Mammary epithelial cell (primary cell): ENCODE results near the gene E2F2.

ENCODE experiments used
- CTCF ChIP-seq, 2 donors: IDR thresholded peaks in 1 of 2; conservative IDR thresholded peaks in 1 of 2; 2 replicates each; pipeline ENCODE4 v1.5.1; 2011 to 2012; ENCODE audit warnings: inconsistent platforms in 2 of 2, low read length in 2 of 2, mild to moderate bottlenecking in 2 of 2, control low read depth in 1 of 2, low read depth in 1 of 2; ENCODE audit not compliant: insufficient read depth in 1 of 2; ENCODE audit errors: extremely low read depth in 1 of 2
- EZH2 ChIP-seq: IDR thresholded peaks from 2 replicates; pipeline ENCODE4 v1.6.1; 2012; ENCODE audit warnings: low read length, inconsistent platforms, borderline replicate concordance

DNA sequence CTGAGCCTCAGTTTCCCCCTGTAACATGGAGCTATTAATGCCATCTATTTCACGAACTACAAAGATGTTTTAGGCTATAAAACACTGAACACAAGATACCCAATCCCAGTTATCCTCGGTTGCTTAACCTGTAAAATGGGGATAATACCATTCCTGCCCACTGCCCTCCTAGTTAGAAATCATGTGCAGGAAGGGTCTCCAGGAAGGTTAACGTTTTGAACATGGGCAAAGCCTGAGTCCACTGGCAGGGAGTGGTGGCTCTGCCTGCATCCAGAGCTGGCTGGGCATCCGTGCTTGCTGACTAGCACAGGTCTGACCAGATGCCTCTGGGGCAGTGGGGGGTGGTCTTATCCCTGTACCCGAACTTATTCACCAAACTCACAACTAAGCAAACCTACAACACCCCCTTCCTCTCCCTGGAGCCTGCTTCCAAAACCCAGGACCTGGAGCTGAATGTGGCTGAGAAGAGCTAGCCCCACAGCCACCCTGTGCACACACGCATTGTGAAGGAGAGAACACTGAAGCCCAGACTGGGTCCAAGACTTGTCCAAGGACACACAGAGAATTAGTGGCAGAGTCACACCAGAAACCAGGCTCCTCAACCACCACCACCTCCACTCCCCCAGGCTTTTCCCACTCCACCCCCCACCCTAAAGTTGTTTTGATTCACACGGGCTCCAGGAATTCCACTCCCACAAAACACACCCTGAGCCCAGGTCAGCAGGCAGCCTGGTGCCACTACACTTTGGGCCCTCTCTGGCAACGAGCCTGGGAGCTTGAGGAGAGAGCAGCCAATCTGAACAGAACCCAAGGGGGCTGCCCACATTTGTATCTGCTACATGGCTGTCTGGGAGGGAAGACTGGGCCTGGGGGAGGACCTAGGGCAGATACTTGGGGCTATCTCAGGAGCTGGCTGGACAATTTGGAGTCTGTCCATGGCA is 1.6 kb downstream of the E2F2 start:
- no peak for TF ChIP-seq CTCF (conservative IDR thresholded peaks at IDR 0.05 in 1 of 2, IDR thresholded peaks at IDR 0.05 in 1 of 2; ENCODE audit: extremely low read depth in 1 of 2, insufficient read depth in 1 of 2, low read depth in 1 of 2, low read length in 2 of 2)
- TF ChIP-seq EZH2 = no peak
